Pancreas (tissue), 10 donors: Measurements from ENCODE around the gene YY1. TPM values are rescaled to one million over a fixed set of nuclear protein-coding genes. Genes with fewer than 3 reads are reported as not detected.
A peak's percentile ranks its signal among the peaks of the same experiment; 100 is the strongest.
"Not testable (repeated sequence)": the region's sequence is repeated elsewhere in the genome, so short reads cannot be mapped to it uniquely, and the experiment has no call there.

ENCODE experiments used
- ATAC-seq, 4 donors: fragments of 200-7000 bp; cut with Tn5 transposase; one replicate each; pipeline versions ENCODE4 v1.8.0 to v1.9.1; 2020; ENCODE audit warnings: mild to moderate bottlenecking in 4 of 4, moderate library complexity in 4 of 4
- DNase-seq, 6 donors: peaks; one replicate each; pipeline ENCODE4 v3.0.0-alpha.2; 2020
- FAIRE-seq: peaks from 2 replicates; lab custom pipeline; 2012; peaks lifted over from hg19 to GRCh38; lab: Jason Lieb, UNC
- H3K27ac ChIP-seq, 4 donors: fragments of 200-600 bp; sonication (generic); 1 replicate in 3 of 4; 2 replicates in 1 of 4; pipeline versions ENCODE4 v1.5.0 to v1.8.0; 2020
- H3K27me3 ChIP-seq, 4 donors: fragments of 200-600 bp; one replicate each; pipeline ENCODE4 v1.8.0; 2021
- H3K36me3 ChIP-seq, 3 donors: fragments of 200-600 bp; sonication (generic) in 1 of 3; one replicate each; pipeline versions ENCODE4 v1.5.0 to v1.8.0; 2020 to 2021
- H3K4me1 ChIP-seq, 3 donors: fragments of 200-600 bp; one replicate each; pipeline ENCODE4 v1.8.0; 2021
- H3K4me3 ChIP-seq, 4 donors: fragments of 200-600 bp; sonication (generic) in 2 of 4; one replicate each; pipeline versions ENCODE4 v1.5.0 to v1.8.0; 2020 to 2021
- H3K9me3 ChIP-seq, 4 donors: fragments of 200-600 bp; one replicate each; pipeline ENCODE4 v1.8.0; 2021
- CTCF ChIP-seq, 4 donors: fragments of 200-600 bp; sonication (generic) in 3 of 4; IDR thresholded peaks; one replicate each; pipeline versions ENCODE4 v1.5.0 to v1.8.0; 2021; ENCODE audit warnings: antibody characterized with exemption in 4 of 4
- WGBS, 2 donors: extraction: QIAGEN DNeasy Blood & Tissue Kit; methylation state at CpG; one replicate each; pipeline ENCODE4 v1.1.7; 2013; 5-methylcytosine and 5-hydroxymethylcytosine counted together
- intact Hi-C, 3 donors: fragments of 100-400 bp; cut with DNase I; formaldehyde crosslinking; loops; one replicate each; pipeline versions ENCODE4 v1.11.1 to v1.14.2; 2022
- polyA plus RNA-seq, 2 donors: library from polyadenylated mRNA; stranded (reverse); fragments of 200-250 nt; gene quantifications; one replicate each; pipeline ENCODE4 v1.2.3, GENCODE V29; 2013
- total RNA-seq, 6 donors: library from RNA; stranded (reverse); fragmentation: NEBNext Ultra II Directional in 4 of 6; extraction: Animal tissue kit (Norgen Biotek cat#: 25700) in 4 of 6; gene quantifications; one replicate each; pipeline versions ENCODE4 v1.2.1 to v1.2.4, GENCODE V29; 2021 to 2023
- donor health status: healthy with polysubstance abuse.
- donor health status: DM: no; HTN: no; CAD: no; lungs with moderate emphysema.
- donor health status: DM: no; HTN: no; CAD: no.
- donor health status: control.
- donor health status: control.
- donor health status: Bipolar disorder and iron deficiency.
- donor health status: DM: yes; HTN: yes; CAD: no.
- donor health status: DM: no; HTN: no; CAD: no.
- donor health status: DM: no; HTN: no; CAD: no.
- donor health status: DM: yes; HTN: yes; CAD: no.

The YY1 gene
- total and polyA plus RNA-seq, 8 donors, result 10.5 to 38.7 (median 24.1) TPM

DNA sequence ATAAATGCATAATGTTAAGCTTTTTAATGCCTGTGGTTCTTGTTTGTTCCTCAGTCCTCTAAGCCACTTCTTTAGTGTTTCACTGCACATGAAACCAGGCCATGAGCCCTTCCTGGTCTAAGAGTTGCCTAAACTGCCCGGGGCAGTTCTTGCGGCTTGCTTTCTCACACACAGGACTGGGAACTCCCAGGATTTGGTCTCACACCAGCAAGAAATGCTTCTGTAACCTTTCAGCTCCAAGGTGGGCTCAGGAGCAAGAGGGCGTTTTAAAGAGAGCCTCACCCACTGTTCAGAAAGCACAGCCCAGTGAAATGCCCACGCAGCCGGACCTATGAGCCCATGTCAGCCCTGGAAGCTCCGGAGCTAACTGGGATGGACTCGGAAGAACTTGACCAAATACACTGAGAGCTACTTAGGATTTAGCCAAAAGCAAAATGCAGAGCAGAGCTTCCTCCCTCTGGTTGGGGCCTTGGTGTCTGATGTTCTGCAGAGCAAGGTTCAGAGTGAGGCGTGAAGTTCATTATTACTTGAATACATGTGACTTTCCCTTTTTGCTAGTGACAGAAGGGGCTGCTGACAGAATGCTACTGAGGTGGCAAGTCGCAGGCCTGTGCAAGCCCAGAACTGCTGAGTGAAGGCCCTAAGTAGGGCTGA, 43.9 kb downstream of the YY1 start:
- no peak for TF ChIP-seq CTCF (IDR thresholded peaks at IDR 0.05)
- no peaks in the 10 kb centered on the region for H3K27me3 ChIP-seq
- no peaks in the 10 kb centered on the region for H3K4me1 ChIP-seq
- no peak overlapping the region for H3K27ac ChIP-seq
- FAIRE-seq, result no peak
- intact Hi-C loops, result loop anchor here in 1 of 3 donors (10.0 kb wide), 1 partner anchor 92 kb away; the partner anchor contains the start of gene WDR25
- ATAC-seq, result no peak
- H3K36me3 ChIP-seq, result peaks cover 0 to 7% (median 0%) of the 10 kb centered on the region in 3 donors
- peak in 1 of 6 donors; percentile 23 for DNase-seq
- no peak overlapping the region for H3K4me3 ChIP-seq
- no peaks in the 10 kb centered on the region for H3K9me3 ChIP-seq
- 88 to 89% methylated on average over 9 of the region's 9 CpGs for WGBS, 2 donors

DNA sequence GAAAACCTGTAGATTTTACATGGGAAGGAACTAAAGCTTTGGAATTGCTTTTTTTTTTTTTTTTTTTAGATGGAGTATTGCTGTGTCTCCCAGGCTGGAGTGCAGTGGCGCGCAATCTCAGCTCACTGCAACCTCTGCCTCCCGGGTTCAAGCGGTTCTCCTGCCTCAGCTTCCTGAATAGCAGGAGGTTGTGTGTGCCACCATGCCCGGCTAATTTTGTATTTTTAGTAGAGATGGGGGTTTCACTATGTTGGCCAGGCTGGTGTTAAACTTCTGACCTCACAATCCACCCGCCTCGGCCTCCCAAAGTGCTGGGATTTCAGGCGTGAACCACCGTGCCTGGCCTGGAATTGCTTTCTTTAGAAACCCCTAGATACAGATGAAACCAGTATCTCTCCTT, 44.5 kb downstream of the YY1 start:
- not testable (repeated sequence) for H3K4me3 ChIP-seq, H3K27ac ChIP-seq, ATAC-seq, H3K27me3 ChIP-seq, H3K9me3 ChIP-seq, H3K4me1 ChIP-seq, H3K36me3 ChIP-seq, FAIRE-seq
- intact Hi-C loops, result loop anchor here in 1 of 3 donors (10.0 kb wide), 1 partner anchor 91 kb away; the partner anchor contains the start of gene WDR25
- peak in 1 of 6 donors; percentile 10 for DNase-seq
- 93 to 94% methylated on average over 9 of the region's 9 CpGs for WGBS, 2 donors

- Histone ChIP-seq H3K4me1 (no peaks in the 10 kb centered on the region), H3K4me3 (peak overlapping the region in 2 of 4 donors; percentile 53 to 87), H3K36me3 (no peaks in the 10 kb centered on the region), H3K27ac (peak overlapping the region in 3 of 4 donors; percentile 57 to 89 (median 69)), H3K27me3 (no peaks in the 10 kb centered on the region), H3K9me3 (no peaks in the 10 kb centered on the region)
- no peak for ATAC-seq
- DNase-seq, result peak in 1 of 6 donors; percentile 44
- FAIRE-seq, result no peak
- no peak for TF ChIP-seq CTCF (IDR thresholded peaks at IDR 0.05)
- WGBS, 2 donors, result 58% methylated on average over 26 of the region's 26 CpGs
- intact Hi-C loops, result loop anchor here in 1 of 3 donors (10.0 kb wide), 1 partner anchor 91 kb away; the partner anchor contains the start of gene WDR25
These were observed 45.3 kb downstream of the YY1 start for GRCh38 chr14:100283984-100284881.

DNA sequence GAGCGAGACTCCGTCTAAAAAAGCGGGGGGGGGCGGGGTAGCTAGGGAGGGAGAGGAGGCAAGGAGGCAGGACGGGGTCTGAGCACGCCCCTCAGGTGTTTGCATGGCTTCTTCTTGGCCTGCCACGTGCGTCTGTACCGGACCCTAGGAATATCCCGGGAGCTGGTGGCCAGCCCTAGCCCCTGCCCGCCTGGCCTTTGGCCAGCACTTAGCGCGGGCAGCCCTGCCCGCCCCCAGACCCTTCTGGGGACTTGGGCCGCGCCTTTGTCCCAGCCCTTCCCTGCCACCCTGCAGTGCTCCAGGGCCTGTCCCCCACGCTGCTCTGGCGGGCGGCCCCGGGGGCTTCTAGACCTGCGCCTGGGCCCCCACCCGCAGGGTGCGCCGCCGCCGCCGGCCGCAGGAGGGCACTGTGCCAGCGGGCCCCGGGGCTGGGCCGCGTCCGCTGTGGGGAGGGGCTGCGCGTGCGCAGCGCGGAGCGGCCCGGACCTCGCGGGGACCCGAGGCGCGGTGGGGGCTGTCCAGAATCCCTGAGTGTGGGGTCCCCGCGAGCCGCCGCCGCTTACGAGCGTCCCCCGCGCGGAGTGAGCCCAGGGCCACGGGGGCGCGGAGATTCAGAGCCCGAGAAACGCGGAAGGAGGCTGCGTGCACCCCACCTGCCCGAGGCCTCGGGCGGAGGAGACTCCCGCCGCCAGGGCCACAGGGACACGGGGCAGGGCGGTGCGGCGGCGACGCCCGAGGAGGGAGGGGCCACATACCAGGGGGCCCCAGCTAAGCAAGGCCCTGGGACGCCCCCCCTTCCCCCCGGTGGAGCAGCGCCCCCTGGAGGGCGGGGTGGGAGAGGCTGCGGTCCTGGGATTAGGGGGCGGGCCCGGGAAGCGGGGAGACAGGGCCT, 46.3 kb downstream of the YY1 start:
- peak; percentile 59 to 95 (median 79) for DNase-seq
- Histone ChIP-seq H3K4me3 (peak overlapping the region; percentile 41 to 87 (median 60)), H3K36me3 (no peaks in the 10 kb centered on the region), H3K27me3 (no peaks in the 10 kb centered on the region), H3K4me1 (no peaks in the 10 kb centered on the region), H3K9me3 (no peaks in the 10 kb centered on the region), H3K27ac (peak overlapping the region; percentile 57 to 89 (median 78))
- FAIRE-seq, result no peak
- 0 to 1% methylated on average over 63 to 82 of the region's 82 CpGs for WGBS, 2 donors
- peak; percentile 55 to 68 (median 61) for TF ChIP-seq CTCF (IDR thresholded peaks at IDR 0.05)
- intact Hi-C loops, result loop anchor here in 1 of 3 donors (10.0 kb wide), 1 partner anchor 90 kb away; the partner anchor contains the start of gene WDR25
- peak; percentile 93 to 96 (median 96) for ATAC-seq
